WTC11 (cell line): Measurements from ENCODE around the gene PRLR. TPM values are rescaled to one million over a fixed set of nuclear protein-coding genes. Genes with fewer than 3 reads are reported as not detected.

Experiments used
- ATAC-seq: fragments of 200-7000 bp; cut with Tn5 transposase; 2 replicates; pipeline ENCODE4 v1.10.0; 2021; ENCODE audit warnings: mild to moderate bottlenecking, moderate library complexity
- CTCF ChIA-PET: fragments of 300-600 bp; sonication (Branson Sonifier 250); formaldehyde crosslinking; loops from one replicate; lab custom pipeline; 2021; ENCODE audit warnings: antibody characterized with exemption; lab: Charles Lee
- POLR2A ChIA-PET: fragments of 350-600 bp; sonication (Branson Sonifier 250); formaldehyde crosslinking; loops from one replicate; lab custom pipeline; 2021; ENCODE audit warnings: antibody characterized with exemption; lab: Charles Lee
- DNase-seq: peaks from one replicate; pipeline ENCODE4 v3.0.0; 2021; ENCODE audit warnings: low spot score
- H3K27ac Mint-ChIP-seq: 2 replicates; pipeline ENCODE4 v1.8.0; 2021; ENCODE audit warnings: mixed read lengths
- H3K27me3 Mint-ChIP-seq: 2 replicates; pipeline ENCODE4 v1.8.0; 2021; ENCODE audit warnings: low read depth, mild to moderate bottlenecking, moderate library complexity, mixed read lengths
- H3K36me3 Mint-ChIP-seq: 2 replicates; pipeline ENCODE4 v1.8.0; 2021; ENCODE audit warnings: mixed read lengths
- H3K4me1 Mint-ChIP-seq: 2 replicates; pipeline ENCODE4 v1.8.0; 2022; ENCODE audit warnings: mixed read lengths
- H3K4me3 Mint-ChIP-seq: 2 replicates; pipeline ENCODE4 v1.8.0; 2021; ENCODE audit warnings: mild to moderate bottlenecking, moderate library complexity, mixed read lengths
- H3K9me3 Mint-ChIP-seq: 2 replicates; pipeline ENCODE4 v1.8.0; 2021; ENCODE audit warnings: mixed read lengths
- AR ChIP-seq: fragments of 250-450 bp; sonication (Bioruptor Pico); IDR thresholded peaks from 2 replicates; pipeline ENCODE4 v1.9.0; 2021; ENCODE audit warnings: mild to moderate bottlenecking
- CREM ChIP-seq: sonication (generic); formaldehyde crosslinking; IDR thresholded peaks from 2 replicates; pipeline ENCODE4 v1.8.1; 2022; ENCODE audit warnings: mild to moderate bottlenecking, missing genetic modification reagents, moderate library complexity
- ETV6 ChIP-seq: sonication (generic); formaldehyde crosslinking; IDR thresholded peaks from 2 replicates; pipeline ENCODE4 v1.8.1; 2022; ENCODE audit warnings: mild to moderate bottlenecking, missing genetic modification reagents
- FOXK1 ChIP-seq: sonication (generic); formaldehyde crosslinking; IDR thresholded peaks from 2 replicates; pipeline ENCODE4 v1.8.0; 2022; ENCODE audit warnings: mild to moderate bottlenecking, moderate library complexity, missing genetic modification reagents
- MYBL2 ChIP-seq: sonication (generic); formaldehyde crosslinking; IDR thresholded peaks from 2 replicates; pipeline ENCODE4 v1.8.1; 2023; ENCODE audit warnings: mild to moderate bottlenecking, moderate library complexity, missing genetic modification reagents
- PRRX2 ChIP-seq: fragments of 250-450 bp; sonication (Bioruptor Pico); IDR thresholded peaks from 2 replicates; pipeline ENCODE4 v1.8.0; 2021; ENCODE audit warnings: mild to moderate bottlenecking
- SMAD3 ChIP-seq: sonication (generic); formaldehyde crosslinking; IDR thresholded peaks from 2 replicates; pipeline ENCODE4 v1.8.0; 2022; ENCODE audit warnings: missing genetic modification reagents, mild to moderate bottlenecking, borderline replicate concordance
- SMAD4 ChIP-seq: sonication (generic); formaldehyde crosslinking; IDR thresholded peaks from 2 replicates; pipeline ENCODE4 v1.8.0; 2022; ENCODE audit warnings: mild to moderate bottlenecking, missing genetic modification reagents
- SP1 ChIP-seq: sonication (generic); formaldehyde crosslinking; conservative IDR thresholded peaks from 2 replicates; pipeline ENCODE4 v1.8.1; 2022; ENCODE audit warnings: missing genetic modification reagents
- ZNF138 ChIP-seq: sonication (generic); formaldehyde crosslinking; conservative IDR thresholded peaks from 2 replicates; pipeline ENCODE4 v1.8.1; 2022; ENCODE audit warnings: mild to moderate bottlenecking, moderate library complexity, missing genetic modification reagents
- ZNF219 ChIP-seq: sonication (generic); formaldehyde crosslinking; IDR thresholded peaks from 2 replicates; pipeline ENCODE4 v1.8.0; 2023; ENCODE audit warnings: missing genetic modification reagents, mild to moderate bottlenecking, borderline replicate concordance
- ZNF232 ChIP-seq: sonication (generic); formaldehyde crosslinking; IDR thresholded peaks from 2 replicates; pipeline ENCODE4 v1.8.0; 2022; ENCODE audit warnings: mild to moderate bottlenecking, missing genetic modification reagents
- ZNF263 ChIP-seq: sonication (generic); formaldehyde crosslinking; IDR thresholded peaks from 2 replicates; pipeline ENCODE4 v1.8.1; 2022; ENCODE audit warnings: low read depth, mild to moderate bottlenecking, moderate library complexity, missing genetic modification reagents
- ZNF416 ChIP-seq: fragments of 250-450 bp; sonication (Bioruptor Pico); IDR thresholded peaks from 2 replicates; pipeline ENCODE4 v1.9.0; 2021; ENCODE audit warnings: mild to moderate bottlenecking, inconsistent platforms
- total RNA-seq: library from RNA; stranded (reverse); gene quantifications from 3 replicates; pipeline ENCODE4 v1.2.3, GENCODE V29; 2021
- TF ChIP-seq, protein P1 (sequence below): sonication (generic); formaldehyde crosslinking; IDR thresholded peaks from 2 replicates; pipeline ENCODE4 v1.8.0; 2022; ENCODE audit warnings: mild to moderate bottlenecking, missing genetic modification reagents
- TF ChIP-seq, protein P2 (sequence below): fragments of 250-450 bp; sonication (Bioruptor Pico); conservative IDR thresholded peaks from 2 replicates; pipeline ENCODE4 v1.9.0; 2021; ENCODE audit warnings: mild to moderate bottlenecking

Gene PRLR
- total RNA-seq, 1 experiment from 2014 or later, result 3.2 TPM

DNA sequence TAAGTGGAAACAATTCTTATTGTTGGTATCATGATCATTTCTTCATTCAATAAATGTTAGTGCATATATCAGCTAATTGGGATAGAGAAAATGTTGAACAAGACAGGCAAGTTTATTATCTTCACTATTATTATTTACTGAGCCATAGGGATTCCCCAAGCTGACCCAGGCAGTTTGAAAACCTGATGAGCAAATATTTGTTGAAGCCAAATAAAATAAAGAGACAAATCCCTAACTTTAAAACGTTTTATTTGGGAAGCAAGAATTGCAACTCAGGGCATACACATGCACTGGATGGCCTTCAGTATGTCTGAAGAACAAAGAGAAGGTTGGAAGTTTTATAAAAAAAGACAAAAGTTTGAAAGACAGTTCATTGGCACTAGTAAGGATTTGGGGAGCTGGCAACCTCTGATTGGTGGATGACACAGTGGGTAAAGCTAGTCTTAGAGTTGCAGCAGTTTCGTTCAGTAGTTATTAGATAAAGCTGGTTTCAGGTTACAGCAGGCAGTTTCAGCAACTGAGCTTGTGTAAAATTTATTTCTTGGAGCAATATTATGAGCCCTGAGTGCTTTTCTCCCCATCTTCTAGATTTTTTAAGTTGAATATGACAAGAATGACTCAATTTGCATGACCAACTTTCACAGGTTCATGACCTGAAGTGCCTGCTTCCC lies 44.7 kb upstream of the PRLR start:
- H3K4me3 Mint-ChIP-seq, result no peak overlapping the region
- POLR2A ChIA-PET, result no interaction called here
- no peak for ATAC-seq
- H3K36me3 Mint-ChIP-seq, result peaks cover 13% of the 10 kb centered on the region
- TF ChIP-seq ZNF232 (CRISPR knock-in tag) (no peak), PRRX2 (CRISPR knock-in tag) (no peak), SP1 (CRISPR knock-in tag) (no peak)
- DNase-seq, result no peak
- peaks cover 39% of the 10 kb centered on the region for H3K9me3 Mint-ChIP-seq
- no peaks in the 10 kb centered on the region for H3K4me1 Mint-ChIP-seq
- CTCF ChIA-PET, result no interaction called here
- no peak overlapping the region for H3K27ac Mint-ChIP-seq
- H3K27me3 Mint-ChIP-seq, result peaks cover 2% of the 10 kb centered on the region; the same call in 1 of the 2 replicates

GRCh38 chr5:35269006-35269405 lies 38.7 kb upstream of the PRLR start:
- ATAC-seq (no peak), DNase-seq (no peak)
- POLR2A ChIA-PET, result no interaction called here
- CTCF ChIA-PET, result no interaction called here
- peaks cover 30% of the 10 kb centered on the region for H3K4me1 Mint-ChIP-seq
- no peak overlapping the region for H3K4me3 Mint-ChIP-seq
- no peak for TF ChIP-seq SMAD3 (CRISPR knock-in tag)
- TF ChIP-seq SMAD4 (CRISPR knock-in tag), result no peak
- no peak for TF ChIP-seq CREM (CRISPR knock-in tag)
- no peak for TF ChIP-seq ZNF219
- no peaks in the 10 kb centered on the region for H3K36me3 Mint-ChIP-seq
- no peaks in the 10 kb centered on the region; the same call in 1 of the 2 replicates for H3K27me3 Mint-ChIP-seq
- no peak overlapping the region for H3K27ac Mint-ChIP-seq
- peaks cover 21% of the 10 kb centered on the region for H3K9me3 Mint-ChIP-seq

GRCh38 chr5:35266276-35266675 lies 36.0 kb upstream of the PRLR start:
- no peak for TF ChIP-seq SMAD4 (CRISPR knock-in tag)
- no peak for TF ChIP-seq ZNF263 (CRISPR knock-in tag)
- TF ChIP-seq ZNF416 (CRISPR knock-in tag), result no peak
- no peak for TF ChIP-seq SMAD3 (CRISPR knock-in tag)
- TF ChIP-seq, protein P1, sequence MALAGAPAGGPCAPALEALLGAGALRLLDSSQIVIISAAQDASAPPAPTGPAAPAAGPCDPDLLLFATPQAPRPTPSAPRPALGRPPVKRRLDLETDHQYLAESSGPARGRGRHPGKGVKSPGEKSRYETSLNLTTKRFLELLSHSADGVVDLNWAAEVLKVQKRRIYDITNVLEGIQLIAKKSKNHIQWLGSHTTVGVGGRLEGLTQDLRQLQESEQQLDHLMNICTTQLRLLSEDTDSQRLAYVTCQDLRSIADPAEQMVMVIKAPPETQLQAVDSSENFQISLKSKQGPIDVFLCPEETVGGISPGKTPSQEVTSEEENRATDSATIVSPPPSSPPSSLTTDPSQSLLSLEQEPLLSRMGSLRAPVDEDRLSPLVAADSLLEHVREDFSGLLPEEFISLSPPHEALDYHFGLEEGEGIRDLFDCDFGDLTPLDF (CRISPR knock-in tag), result no peak
- no peak for TF ChIP-seq AR (CRISPR knock-in tag)
- TF ChIP-seq PRRX2 (CRISPR knock-in tag), result no peak
- TF ChIP-seq MYBL2 (CRISPR knock-in tag), result no peak
- TF ChIP-seq ZNF138 (CRISPR knock-in tag), result no peak
- TF ChIP-seq ETV6 (CRISPR knock-in tag), result no peak
- TF ChIP-seq, protein P2, sequence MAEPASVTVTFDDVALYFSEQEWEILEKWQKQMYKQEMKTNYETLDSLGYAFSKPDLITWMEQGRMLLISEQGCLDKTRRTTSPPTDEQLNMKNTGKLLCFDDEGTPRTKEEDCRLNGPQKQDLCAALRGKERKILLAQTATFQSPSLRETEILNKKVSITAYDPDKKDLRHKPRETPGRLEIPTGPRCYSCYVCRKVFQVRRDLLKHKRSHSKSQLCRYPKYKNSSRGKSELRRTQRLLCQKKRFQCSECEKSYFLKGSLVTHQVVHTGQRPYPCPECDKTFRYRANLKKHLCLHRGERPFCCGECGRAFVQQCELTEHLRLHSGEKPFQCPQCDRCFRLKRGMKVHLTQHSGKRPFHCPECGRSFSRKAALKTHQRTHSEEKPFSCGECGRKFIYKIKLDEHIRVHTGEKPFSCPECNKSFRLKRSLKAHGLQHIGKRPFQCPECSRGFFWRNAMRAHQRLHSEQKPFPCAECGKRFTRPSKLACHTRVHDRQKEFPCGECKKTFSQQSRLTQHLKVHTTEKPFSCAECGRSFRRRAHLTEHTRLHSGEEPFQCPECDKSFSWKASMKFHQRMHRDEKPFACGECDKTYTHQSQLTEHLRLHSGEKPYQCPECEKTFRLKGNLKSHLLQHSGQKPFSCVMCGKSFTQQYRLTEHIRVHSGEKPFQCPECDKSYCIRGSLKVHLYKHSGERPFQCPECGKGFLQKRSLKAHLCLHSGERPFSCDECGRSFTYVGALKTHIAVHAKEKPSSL, result no peak
- TF ChIP-seq FOXK1 (CRISPR knock-in tag), result no peak
- no peak for TF ChIP-seq ZNF232 (CRISPR knock-in tag)
- no peak for TF ChIP-seq ZNF219
- no peaks in the 10 kb centered on the region; the same call in 1 of the 2 replicates for H3K27me3 Mint-ChIP-seq
- H3K4me3 Mint-ChIP-seq, result no peak overlapping the region
- H3K4me1 Mint-ChIP-seq, result peaks cover 33% of the 10 kb centered on the region
- H3K36me3 Mint-ChIP-seq, result peaks cover 8% of the 10 kb centered on the region
- ATAC-seq (no peak), DNase-seq (no peak)
- POLR2A ChIA-PET, result no interaction called here
- peaks cover 21% of the 10 kb centered on the region for H3K9me3 Mint-ChIP-seq
- no peak overlapping the region for H3K27ac Mint-ChIP-seq
- CTCF ChIA-PET, result interaction anchor here (0.5 kb wide), 1 partner anchor 38 kb away, joined by 5 read pairs; no protein-coding TSS in a partner anchor
